ENCODE results near the gene ARHGAP4.

ARHGAP4 gene

DNA sequence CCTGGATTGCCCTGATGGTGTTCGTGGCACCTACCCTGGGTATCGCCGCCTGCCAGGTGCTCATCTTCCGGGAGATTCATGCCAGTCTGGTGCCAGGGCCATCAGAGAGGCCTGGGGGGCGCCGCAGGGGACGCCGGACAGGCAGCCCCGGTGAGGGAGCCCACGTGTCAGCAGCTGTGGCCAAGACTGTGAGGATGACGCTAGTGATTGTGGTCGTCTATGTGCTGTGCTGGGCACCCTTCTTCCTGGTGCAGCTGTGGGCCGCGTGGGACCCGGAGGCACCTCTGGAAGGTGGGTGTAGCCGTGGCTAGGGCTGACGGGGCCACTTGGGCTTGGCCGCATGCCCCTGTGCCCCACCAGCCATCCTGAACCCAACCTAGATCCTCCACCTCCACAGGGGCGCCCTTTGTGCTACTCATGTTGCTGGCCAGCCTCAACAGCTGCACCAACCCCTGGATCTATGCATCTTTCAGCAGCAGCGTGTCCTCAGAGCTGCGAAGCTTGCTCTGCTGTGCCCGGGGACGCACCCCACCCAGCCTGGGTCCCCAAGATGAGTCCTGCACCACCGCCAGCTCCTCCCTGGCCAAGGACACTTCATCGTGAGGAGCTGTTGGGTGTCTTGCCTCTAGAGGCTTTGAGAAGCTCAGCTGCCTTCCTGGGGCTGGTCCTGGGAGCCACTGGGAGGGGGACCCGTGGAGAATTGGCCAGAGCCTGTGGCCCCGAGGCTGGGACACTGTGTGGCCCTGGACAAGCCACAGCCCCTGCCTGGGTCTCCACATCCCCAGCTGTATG is 19.7 kb downstream of the ARHGAP4 start:
- DNase-seq (ENCODE audit: low spot score), result no peak

DNA sequence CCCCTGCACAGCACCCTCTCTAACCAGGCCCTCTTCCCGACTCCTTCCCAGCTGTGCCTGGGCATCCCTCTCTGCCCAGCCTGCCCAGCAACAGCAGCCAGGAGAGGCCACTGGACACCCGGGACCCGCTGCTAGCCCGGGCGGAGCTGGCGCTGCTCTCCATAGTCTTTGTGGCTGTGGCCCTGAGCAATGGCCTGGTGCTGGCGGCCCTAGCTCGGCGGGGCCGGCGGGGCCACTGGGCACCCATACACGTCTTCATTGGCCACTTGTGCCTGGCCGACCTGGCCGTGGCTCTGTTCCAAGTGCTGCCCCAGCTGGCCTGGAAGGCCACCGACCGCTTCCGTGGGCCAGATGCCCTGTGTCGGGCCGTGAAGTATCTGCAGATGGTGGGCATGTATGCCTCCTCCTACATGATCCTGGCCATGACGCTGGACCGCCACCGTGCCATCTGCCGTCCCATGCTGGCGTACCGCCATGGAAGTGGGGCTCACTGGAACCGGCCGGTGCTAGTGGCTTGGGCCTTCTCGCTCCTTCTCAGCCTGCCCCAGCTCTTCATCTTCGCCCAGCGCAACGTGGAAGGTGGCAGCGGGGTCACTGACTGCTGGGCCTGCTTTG is 20.5 kb downstream of the ARHGAP4 start:
- peak; percentile 73 for DNase-seq (ENCODE audit: low spot score)

DNA sequence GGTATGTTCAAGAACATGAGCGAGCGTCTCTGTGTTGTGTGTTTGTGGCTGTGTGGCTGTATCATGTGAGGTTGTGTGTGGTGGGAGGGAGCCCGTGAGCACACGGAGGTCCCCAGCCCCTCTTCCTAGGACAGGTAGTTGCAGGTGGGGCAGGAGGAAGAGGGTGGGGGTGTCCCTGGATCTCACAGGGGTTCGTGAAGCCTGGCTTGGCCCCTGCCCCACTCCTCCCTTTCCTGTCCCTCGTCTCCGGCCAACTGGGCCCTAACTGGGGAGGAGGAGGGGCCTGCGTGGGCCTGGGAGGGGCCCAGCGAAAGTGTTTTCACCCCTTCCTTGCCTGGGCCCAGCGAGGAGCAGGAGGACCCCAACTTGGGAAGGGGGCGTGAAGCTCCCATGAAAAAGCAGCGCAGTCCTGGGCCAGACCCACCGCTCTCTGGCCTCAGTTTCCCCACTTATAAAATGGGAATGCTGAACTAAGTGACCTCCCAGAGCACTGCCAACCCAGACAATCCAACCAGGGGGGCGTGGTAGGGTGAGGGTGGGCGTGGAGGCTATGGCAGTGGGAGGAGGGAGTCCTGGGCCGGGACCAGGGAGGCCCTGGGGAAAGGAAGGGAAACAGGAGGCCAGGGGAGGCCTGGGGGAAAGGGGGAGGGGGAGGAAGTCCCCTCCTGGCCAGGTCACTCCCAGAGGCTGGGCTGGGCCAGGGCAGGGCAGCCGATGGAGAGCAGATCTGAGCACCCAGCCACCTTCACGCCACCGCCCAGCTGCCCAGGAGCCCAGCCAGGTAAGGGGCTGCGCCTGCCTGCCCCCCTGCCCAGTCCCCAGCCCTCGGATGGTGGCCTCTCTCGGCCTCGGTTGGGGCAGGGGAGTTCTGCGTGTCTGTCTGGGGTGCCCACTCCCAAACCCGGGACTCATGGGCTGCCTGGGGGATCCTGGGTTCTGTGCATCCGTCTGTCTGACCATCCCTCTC is 21.8 kb downstream of the ARHGAP4 start, which contains the start of gene AVPR2:
Gene AVPR2, plus strand, starts transcription at position 683 of the 967 bp plus-strand sequence. CDS start 473 bp downstream, outside the sequence.
- no peak for DNase-seq (ENCODE audit: low spot score)

- DNase-seq (ENCODE audit: low spot score), result no peak
Measured at GRCh38 chrX:153903238-153903980, 22.7 kb downstream of the ARHGAP4 start.

- DNase-seq (ENCODE audit: low spot score), result no peak
Measured at GRCh38 chrX:153902385-153902784, 23.7 kb downstream of the ARHGAP4 start.

DNA sequence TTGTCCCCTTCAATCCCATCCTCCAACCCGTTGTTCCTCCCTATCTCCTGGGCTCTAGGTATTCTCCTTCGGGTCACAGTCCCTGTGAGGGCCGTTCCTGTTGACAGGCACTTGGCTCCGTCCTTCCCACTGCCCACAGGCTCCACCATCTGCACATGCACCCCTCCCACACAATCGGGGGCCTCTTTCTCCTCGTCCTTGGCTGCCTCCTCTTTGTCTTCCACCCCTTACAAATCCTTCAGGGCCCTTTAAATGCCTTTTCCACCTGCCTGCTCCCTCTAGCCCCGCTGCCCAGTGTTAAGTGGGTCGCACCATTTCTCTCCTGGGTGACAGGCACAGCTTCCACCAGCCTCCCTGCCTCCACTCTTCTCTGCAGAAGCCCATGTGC is 24.3 kb downstream of the ARHGAP4 start:
- no peak for DNase-seq (ENCODE audit: low spot score)

DNA sequence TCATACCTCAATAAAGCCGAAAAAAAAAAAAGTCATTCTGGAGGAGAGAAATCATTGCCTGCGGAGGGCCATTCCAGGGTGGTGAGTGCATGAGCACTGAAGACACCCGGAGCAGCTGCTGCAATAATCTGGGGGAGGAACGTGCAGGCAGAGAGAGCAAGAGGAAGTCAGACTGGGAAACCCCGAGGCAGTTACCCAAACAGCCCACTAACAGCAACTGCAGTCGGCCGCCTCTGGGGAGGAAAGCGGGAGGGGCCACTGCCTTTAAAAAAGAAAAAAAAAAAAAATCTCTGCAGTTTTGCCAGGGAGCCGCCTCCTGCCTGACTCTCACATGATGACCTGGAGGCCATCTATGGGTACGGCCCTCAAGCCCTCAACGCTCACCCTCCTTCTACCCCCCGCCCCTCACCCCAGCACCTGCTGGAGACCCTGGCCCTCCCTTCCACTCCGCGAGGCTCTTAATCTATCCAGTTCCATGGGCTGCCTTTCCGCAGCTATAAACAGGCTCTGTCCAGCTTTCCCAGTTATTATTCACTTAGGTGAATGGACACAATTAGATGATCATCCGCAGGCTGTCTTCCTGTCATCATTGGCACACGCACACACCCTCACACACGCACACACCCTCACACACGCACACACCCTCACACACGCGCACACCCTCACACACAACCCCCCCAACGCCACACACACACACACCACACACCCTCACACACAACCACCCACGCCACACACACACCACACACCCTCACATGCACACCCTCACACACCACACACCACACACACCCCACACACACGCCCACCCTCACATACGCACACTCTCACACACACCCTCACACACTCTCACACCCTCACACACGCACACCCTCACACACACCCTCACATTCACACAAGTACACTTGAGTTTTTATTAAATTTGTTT is 25.0 kb downstream of the ARHGAP4 start:
- no peak for DNase-seq (ENCODE audit: low spot score)

GRCh38 chrX:153897899-153898298 is 28.2 kb downstream of the ARHGAP4 start:
- peak; percentile 17 for DNase-seq (ENCODE audit: low spot score)

DNA sequence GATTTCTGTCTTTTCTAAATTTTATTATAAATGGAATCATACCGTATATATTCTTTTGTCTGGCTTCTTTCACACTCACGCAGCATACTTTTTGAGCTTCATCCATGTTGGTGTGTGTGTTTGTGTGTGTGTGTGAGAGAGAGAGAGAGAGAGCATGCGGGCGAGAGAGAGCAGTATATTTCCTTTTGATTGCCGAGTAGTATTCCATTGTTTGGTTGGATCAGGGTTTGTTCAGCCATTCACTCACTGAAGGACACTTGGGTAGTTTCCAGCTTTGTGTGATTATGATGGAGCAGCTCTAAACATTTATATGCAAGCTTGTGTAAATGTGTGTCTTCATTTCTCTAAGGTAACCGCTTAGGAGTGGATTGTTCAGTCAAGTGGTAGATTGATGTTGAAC is 36.9 kb downstream of the ARHGAP4 start:
- DNase-seq (ENCODE audit: low spot score), result no peak

GRCh38 chrX:153888344-153888743 is 37.7 kb downstream of the ARHGAP4 start:
- no peak for DNase-seq (ENCODE audit: low spot score)

GRCh38 chrX:153887385-153887784 is 38.7 kb downstream of the ARHGAP4 start:
- no peak for DNase-seq (ENCODE audit: low spot score)

- DNase-seq (ENCODE audit: low spot score), result no peak
Measured at GRCh38 chrX:153886915-153887314, 39.1 kb downstream of the ARHGAP4 start.

DNA sequence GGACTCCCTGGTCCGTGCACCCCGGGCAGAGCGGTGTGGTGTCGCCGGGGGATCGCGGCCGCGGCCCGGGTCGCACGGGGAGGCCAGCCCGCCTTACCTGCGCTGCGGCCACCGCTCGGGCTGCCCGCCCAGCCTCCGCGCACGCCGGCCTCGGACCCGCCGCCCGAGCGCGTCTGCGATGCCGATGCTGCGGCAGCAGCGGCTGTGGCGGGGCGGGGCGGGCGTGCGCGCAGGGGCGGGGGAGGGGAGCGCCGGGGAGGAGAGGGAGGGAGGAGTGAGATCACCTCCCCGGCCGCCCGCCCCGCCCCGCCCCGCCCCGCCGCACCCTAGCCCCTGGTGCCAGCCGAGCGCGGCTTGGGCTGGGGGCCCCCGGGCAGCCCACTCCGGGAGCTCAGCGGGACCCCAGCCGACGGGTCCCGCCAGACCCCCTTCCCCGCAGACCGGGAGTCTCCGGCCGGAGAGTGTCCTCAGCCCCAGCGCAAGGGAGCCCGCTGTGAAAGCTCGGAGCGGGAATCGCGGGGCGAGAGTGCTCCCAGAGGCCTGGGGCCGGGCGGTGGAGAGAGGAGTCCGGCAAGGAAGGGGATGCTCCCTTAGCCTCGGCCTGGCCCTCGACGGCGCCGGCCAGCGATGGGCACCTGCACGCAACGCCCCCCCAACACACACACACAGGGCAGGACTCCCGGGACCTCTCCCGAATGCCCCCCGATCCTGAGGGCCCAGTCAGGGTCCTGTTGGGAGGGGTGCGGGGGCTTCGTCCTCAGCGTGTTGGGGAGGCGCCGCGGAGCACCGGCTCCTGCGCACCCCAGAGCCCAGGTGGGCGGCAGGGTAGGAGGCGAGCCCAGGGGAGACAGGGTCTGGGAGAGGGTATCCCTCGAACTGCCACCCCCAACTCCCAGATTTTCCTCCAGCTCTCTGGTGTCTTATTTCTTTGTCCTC is 39.8 kb downstream of the ARHGAP4 start, which contains the start of gene L1CAM:
Gene L1CAM, minus strand, starts transcription at position 206 of the 936 bp plus-strand sequence. CDS start 10,337 bp downstream, outside the sequence.
- no peak for DNase-seq (ENCODE audit: low spot score)

DNA sequence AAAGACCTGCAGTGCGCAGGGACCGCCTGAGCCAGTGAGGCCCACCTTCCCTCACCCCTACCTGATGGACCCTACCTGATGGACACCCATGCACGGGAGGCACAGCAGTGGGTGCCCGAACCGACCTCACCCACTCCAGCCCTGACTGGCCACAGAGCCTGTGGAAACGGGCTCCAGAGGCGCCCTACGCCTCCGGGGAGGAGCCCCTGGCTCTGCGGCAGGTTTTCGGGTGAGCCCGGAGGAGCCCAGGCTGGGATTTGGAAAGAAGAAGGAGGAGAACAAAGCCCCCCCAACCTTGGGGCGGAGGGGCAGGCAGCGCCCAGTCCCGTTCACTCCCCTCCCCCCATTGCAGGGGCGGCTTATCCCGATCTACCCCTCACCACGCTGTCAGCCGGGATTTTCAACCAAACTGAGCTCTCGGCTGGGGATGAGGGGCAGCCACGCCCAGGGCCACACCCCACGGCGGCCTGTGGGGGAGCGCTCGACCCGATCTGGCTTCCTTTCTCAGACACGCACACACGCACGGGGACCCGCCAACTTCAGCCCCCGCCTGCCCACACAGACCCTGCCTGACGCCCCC is 40.8 kb downstream of the ARHGAP4 start:
- no peak for DNase-seq (ENCODE audit: low spot score)

DNA sequence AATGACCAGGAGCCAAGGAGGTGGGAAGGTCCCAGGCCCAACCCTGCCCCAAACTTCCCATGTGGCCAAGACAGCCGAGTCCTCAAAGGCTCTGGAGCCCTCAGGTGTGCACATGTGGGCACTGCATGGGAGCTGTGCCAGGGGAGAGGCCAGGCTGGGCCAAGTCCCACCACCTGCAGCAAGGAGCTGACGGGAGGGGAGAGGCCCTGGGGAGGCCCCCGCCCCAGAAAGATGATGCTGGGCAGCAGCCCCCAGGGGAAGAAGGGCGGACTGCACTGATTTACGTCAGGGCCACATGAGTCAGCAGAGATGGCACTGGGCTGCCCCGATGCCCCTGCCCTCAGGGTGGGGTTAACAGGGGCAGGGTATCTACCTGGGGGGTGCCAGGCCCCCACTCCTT is 41.5 kb downstream of the ARHGAP4 start:
- no peak for DNase-seq (ENCODE audit: low spot score)

GRCh38 chrX:153884136-153884535 is 41.9 kb downstream of the ARHGAP4 start:
- no peak for DNase-seq (ENCODE audit: low spot score)

GRCh38 chrX:153883163-153883843 is 42.8 kb downstream of the ARHGAP4 start:
- no peak for DNase-seq (ENCODE audit: low spot score)

DNA sequence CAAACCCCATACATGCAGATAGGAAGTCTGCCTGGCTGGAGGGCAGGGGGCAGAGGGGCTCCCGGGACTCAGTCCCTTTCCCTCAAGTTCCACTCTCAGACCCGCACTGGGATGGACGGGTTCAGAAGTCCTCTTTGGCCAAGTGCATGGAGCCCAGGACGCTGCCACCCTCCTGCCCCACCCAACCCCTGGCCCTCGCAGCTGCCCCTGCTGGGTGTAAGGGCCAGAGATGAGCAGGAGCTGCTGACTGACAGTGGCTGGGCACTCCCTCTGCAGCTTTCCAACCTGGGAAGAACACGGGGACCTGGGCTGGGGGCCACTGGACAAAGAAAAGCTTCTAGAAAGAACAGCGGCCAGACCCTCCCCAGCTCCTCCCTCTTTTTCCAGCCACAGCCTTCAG is 43.5 kb downstream of the ARHGAP4 start:
- no peak for DNase-seq (ENCODE audit: low spot score)
